ENCODE measurements around the gene NCOA4. TPM values are rescaled to one million over a fixed set of nuclear protein-coding genes. Genes with fewer than 3 reads are reported as not detected.
"Not testable (repeated sequence)": the region's sequence is repeated elsewhere in the genome, so short reads cannot be mapped to it uniquely, and the experiment has no call there.

The NCOA4 gene
- total RNA-seq, 1 donor, result 265 TPM

DNA sequence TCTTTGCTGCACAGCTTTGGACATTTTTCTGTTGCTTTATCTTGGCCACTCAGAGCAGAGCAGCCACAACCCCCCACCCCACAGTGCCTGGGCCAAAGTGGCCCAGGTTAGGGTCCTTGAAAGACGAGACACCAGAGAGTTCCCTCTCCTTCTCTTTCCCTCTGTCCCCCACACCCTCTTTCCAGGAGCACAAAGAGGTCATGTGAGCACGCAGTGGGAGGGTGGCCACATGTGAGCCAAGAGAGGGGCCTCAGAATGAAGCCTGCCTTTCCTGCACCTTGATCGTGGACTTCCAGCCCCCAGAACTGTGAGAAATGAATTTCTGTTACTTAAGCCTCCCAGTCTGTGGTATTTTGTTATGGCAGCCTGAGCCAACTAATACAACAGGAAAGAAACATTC, 30.3 kb upstream of the NCOA4 start:
- no peak overlapping the region for H3K4me3 ChIP-seq (ENCODE audit: low read length)
- H3K4me1 ChIP-seq (ENCODE audit: insufficient read depth, low read length), result peaks cover 3% of the 10 kb centered on the region
- H3K27me3 ChIP-seq (ENCODE audit: insufficient read depth, low read length), result no peaks in the 10 kb centered on the region
- peaks cover 7% of the 10 kb centered on the region for H3K9me3 ChIP-seq (ENCODE audit: low read depth, low read length)

- H3K4me3 ChIP-seq (ENCODE audit: low read length); H3K27me3 ChIP-seq (ENCODE audit: insufficient read depth, low read length); H3K9me3 ChIP-seq (ENCODE audit: low read depth, low read length): not testable (repeated sequence)
- H3K4me1 ChIP-seq (ENCODE audit: insufficient read depth, low read length), result peaks cover 16% of the 10 kb centered on the region
Measured at GRCh38 chr10:46057927-46058326, 27.5 kb upstream of the NCOA4 start.

GRCh38 chr10:46057038-46057437, 26.6 kb upstream of the NCOA4 start:
- Histone ChIP-seq H3K9me3 (ENCODE audit: low read depth, low read length) (peaks cover 7% of the 10 kb centered on the region), H3K27me3 (ENCODE audit: insufficient read depth, low read length) (no peaks in the 10 kb centered on the region), H3K4me1 (ENCODE audit: insufficient read depth, low read length) (peaks cover 13% of the 10 kb centered on the region), H3K4me3 (ENCODE audit: low read length) (no peak overlapping the region)

DNA sequence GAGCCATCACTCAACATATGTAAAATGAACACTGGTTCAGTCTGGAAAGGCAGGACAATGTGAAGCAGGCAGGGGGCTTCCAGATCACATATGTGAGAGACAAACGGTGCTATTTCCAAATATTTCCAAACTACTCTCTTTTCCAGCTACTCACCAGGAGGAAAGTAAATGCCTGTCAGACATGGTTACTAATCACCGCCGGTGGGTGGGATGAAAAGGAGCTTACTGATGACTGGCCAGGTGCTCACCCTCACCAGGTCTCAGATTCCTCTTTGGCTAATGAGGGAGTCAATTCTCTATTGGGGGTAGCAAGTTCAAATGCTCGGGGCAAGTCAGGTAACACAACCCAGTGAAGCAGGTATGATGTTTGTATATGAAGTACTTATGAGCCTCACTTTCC, 25.3 kb upstream of the NCOA4 start:
- H3K4me3 ChIP-seq (ENCODE audit: low read length), result no peak overlapping the region
- peaks cover 13% of the 10 kb centered on the region for H3K4me1 ChIP-seq (ENCODE audit: insufficient read depth, low read length)
- H3K27me3 ChIP-seq (ENCODE audit: insufficient read depth, low read length), result no peaks in the 10 kb centered on the region
- peaks cover 7% of the 10 kb centered on the region for H3K9me3 ChIP-seq (ENCODE audit: low read depth, low read length)

DNA sequence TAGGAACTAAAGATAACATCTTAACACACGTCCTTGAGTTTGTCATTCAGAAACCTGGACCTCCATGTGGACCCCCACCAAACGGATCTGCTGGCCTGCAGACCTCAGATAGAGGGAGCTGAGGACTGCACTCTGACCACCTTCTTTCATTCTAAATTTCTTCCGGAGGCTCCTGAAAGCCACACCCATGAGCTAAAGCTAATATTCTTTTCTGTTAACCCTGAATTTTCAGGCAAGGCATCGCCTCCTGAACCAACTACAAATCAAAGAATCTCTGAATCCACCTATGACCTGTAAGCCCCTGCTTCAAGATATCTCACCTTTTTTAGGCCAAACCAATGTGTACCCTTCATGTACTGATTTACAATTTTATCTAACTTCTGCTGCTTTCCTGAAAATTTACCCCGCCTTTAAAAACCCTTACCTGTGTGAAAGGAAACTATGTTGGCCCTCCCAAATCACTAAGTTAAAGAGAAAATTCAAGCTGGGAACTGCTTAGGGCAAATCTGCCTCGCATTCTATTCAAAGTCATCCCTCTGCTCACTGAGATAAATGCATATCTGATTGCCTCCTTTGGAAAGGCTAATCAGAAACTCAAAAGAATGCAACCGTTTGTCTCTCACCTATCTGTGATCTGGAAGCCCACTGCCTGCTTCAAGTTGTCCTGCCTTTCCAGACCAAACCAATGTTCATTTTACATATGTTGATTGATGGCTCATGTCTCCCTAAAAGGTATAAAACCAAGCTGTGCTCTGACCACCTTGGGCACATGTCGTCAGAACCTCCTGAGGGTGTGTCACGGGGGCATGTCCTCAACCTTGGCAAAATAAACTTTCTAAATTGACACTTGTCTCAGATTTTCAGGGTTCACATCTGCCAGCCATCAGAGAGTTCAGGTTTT, 23.4 kb upstream of the NCOA4 start:
- Histone ChIP-seq H3K27me3 (ENCODE audit: insufficient read depth, low read length) (no peaks in the 10 kb centered on the region), H3K4me1 (ENCODE audit: insufficient read depth, low read length) (peaks cover 13% of the 10 kb centered on the region), H3K4me3 (ENCODE audit: low read length) (no peak overlapping the region)

DNA sequence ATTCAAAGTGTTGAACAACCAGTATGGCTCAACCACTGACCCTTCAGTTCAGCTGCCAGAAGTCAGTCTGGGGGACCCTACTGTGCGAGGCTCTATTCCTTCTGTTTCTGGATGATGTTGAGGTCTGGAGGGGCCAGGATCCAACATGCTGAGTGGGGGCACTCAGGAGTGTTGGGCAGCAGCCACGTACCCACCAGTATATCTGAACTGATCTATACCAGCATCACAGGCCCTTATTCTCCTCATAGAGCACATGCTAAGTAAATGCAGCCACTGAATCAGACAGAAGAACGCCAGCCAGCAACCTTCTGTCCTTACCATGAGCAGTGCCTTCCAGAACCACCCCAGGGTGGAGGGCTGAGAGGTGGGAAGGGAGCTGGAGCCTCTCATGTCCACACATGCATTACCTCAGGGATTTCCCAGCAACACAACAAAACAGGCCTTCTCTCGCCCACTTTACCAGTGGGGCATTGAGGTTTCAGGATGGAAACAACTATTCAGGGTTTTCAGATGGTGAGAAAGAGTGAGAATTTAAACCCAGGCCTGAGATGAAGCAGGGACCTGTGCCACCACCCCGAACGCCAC, 22.5 kb upstream of the NCOA4 start:
- H3K4me3 ChIP-seq (ENCODE audit: low read length), result no peak overlapping the region
- peaks cover 7% of the 10 kb centered on the region for H3K9me3 ChIP-seq (ENCODE audit: low read depth, low read length)
- H3K27me3 ChIP-seq (ENCODE audit: insufficient read depth, low read length), result no peaks in the 10 kb centered on the region
- peaks cover 13% of the 10 kb centered on the region for H3K4me1 ChIP-seq (ENCODE audit: insufficient read depth, low read length)

More for the DNA sequence above, 23.4 kb upstream of the NCOA4 start:
- peaks cover 7% of the 10 kb centered on the region for H3K9me3 ChIP-seq (ENCODE audit: low read depth, low read length)

GRCh38 chr10:46052057-46052790, 21.8 kb upstream of the NCOA4 start:
- H3K27me3 ChIP-seq (ENCODE audit: insufficient read depth, low read length), result no peaks in the 10 kb centered on the region
- no peak overlapping the region for H3K4me3 ChIP-seq (ENCODE audit: low read length)
- peaks cover 3% of the 10 kb centered on the region for H3K9me3 ChIP-seq (ENCODE audit: low read depth, low read length)
- H3K4me1 ChIP-seq (ENCODE audit: insufficient read depth, low read length), result peaks cover 13% of the 10 kb centered on the region

- Histone ChIP-seq H3K27me3 (ENCODE audit: insufficient read depth, low read length) (no peaks in the 10 kb centered on the region), H3K9me3 (ENCODE audit: low read depth, low read length) (no peaks in the 10 kb centered on the region), H3K4me1 (ENCODE audit: insufficient read depth, low read length) (peaks cover 13% of the 10 kb centered on the region), H3K4me3 (ENCODE audit: low read length) (no peak overlapping the region)
Measured at GRCh38 chr10:46050941-46051623, 20.7 kb upstream of the NCOA4 start.

GRCh38 chr10:46049497-46049831, 19.0 kb upstream of the NCOA4 start:
- H3K4me3 ChIP-seq (ENCODE audit: low read length); H3K4me1 ChIP-seq (ENCODE audit: insufficient read depth, low read length); H3K9me3 ChIP-seq (ENCODE audit: low read depth, low read length); H3K27me3 ChIP-seq (ENCODE audit: insufficient read depth, low read length): not testable (repeated sequence)

- Histone ChIP-seq H3K27me3 (ENCODE audit: insufficient read depth, low read length) (no peaks in the 10 kb centered on the region), H3K9me3 (ENCODE audit: low read depth, low read length) (no peaks in the 10 kb centered on the region), H3K4me3 (ENCODE audit: low read length) (no peak overlapping the region), H3K4me1 (ENCODE audit: insufficient read depth, low read length) (no peaks in the 10 kb centered on the region)
Measured at GRCh38 chr10:46048152-46048551, 17.7 kb upstream of the NCOA4 start.

DNA sequence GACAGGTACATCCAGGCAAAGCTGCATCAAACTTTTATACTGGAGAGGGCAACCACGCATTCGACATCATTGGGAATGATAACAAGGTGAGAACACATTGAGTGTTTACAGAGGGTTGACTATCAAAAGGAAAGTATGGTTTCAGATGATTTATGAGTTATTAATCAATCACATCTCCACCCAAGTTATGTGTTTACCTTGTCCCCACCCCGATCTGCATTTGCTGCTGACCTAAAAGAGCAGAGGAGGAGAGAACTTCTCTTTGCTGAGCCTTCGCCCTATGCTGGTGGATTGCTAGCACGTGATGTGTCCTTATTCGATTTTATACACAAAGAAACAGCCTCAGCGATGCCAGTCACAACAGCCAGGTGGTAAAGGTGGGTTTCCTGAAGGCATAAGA, 15.8 kb upstream of the NCOA4 start, which contains the start of gene MSMB:
MSMB (minus strand) TSS at position 9 of the 400 bp plus-strand sequence. CDS start 32 bp downstream, outside the sequence.
- Histone ChIP-seq H3K9me3 (ENCODE audit: low read depth, low read length) (no peaks in the 10 kb centered on the region), H3K4me1 (ENCODE audit: insufficient read depth, low read length) (no peaks in the 10 kb centered on the region), H3K4me3 (ENCODE audit: low read length) (no peak within 1 kb of the TSS), H3K27me3 (ENCODE audit: insufficient read depth, low read length) (no peaks in the 10 kb centered on the region)

DNA sequence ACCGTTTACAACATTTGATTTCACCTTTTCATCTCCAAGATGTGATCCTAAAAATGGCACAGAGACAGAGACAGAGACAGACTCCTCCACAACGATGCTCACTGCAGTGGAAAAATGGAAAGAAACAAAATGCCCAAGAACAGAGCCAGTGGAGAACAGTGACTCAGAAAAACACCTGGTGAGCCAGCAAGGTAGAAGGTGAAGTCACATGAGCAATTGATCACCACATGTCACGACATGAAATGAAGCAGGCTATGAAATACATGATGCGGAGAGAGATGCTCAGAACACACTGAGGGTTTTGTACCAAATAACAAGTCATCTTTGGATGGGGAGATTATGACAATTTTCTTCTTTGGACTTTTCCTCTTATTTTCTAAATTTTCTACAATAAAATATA, 12.1 kb upstream of the NCOA4 start:
- Histone ChIP-seq H3K9me3 (ENCODE audit: low read depth, low read length) (no peaks in the 10 kb centered on the region), H3K4me1 (ENCODE audit: insufficient read depth, low read length) (no peaks in the 10 kb centered on the region), H3K27me3 (ENCODE audit: insufficient read depth, low read length) (no peaks in the 10 kb centered on the region), H3K4me3 (ENCODE audit: low read length) (no peak overlapping the region)

DNA sequence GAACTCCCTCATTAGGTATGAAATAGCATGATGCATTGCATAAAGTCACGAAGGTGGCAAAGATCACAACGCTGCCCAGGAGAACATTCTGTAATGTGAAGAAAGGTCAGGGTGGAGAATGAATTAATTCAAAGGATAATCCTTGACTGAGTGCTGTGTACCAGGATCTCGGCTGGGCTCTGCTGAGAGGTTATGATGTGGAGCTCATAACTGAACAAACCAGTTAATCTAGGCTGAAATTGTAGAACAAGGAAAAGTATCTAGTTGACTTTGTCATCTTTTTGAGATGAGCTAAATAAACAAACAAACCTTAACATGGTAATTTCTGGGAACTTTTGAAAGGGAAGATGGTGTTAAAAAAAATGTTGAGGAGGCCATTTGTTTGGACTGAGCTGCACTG, 9.6 kb upstream of the NCOA4 start:
- Histone ChIP-seq H3K27me3 (ENCODE audit: insufficient read depth, low read length) (no peaks in the 10 kb centered on the region), H3K9me3 (ENCODE audit: low read depth, low read length) (no peaks in the 10 kb centered on the region), H3K4me1 (ENCODE audit: insufficient read depth, low read length) (no peaks in the 10 kb centered on the region), H3K4me3 (ENCODE audit: low read length) (no peak overlapping the region)

DNA sequence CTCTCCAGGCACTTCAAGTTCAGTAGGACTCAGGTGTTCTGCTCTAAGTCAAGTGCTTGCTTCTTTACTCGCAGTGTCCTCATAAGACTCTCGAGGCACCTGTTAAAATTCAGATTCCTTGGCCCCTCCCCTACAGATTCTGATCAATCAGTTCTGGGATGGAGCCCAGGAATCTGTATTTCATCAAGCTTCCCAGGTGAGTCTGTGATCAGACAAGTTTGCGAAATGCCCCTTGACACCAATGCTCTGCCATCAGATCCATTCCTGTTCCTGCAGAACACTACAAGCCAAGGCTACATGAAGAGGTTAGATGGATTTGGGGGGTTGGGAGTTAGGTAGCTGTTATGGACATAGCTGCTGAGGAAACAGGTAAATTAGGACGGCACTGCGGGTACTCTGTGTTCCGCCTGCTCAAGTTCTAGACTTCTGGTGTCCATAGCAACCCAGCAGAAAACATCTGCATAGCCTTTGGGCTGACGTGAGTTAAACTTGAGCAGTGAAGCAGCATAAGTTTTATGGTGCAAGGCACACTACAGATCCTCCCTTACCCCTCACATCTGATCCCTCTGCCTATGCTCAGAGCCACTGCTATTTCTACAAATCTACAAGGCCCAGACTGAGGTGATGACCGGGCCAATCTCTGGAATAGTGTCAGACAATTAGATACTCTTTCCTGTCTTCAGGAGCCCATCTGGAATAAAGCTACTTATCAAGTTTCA, 6.8 kb upstream of the NCOA4 start:
- H3K27me3 ChIP-seq (ENCODE audit: insufficient read depth, low read length), result no peaks in the 10 kb centered on the region
- no peak overlapping the region for H3K4me3 ChIP-seq (ENCODE audit: low read length)
- peaks cover 3% of the 10 kb centered on the region for H3K4me1 ChIP-seq (ENCODE audit: insufficient read depth, low read length)

More for the DNA sequence above, 6.8 kb upstream of the NCOA4 start:
- H3K9me3 ChIP-seq (ENCODE audit: low read depth, low read length), result no peaks in the 10 kb centered on the region
